Chondrocyte (in vitro differentiated cells): ENCODE measurements around the gene GRM7. TPM values are rescaled to one million over a fixed set of nuclear protein-coding genes. Genes with fewer than 3 reads are reported as not detected.

Source experiments
- DNase-seq: peaks from one replicate; pipeline ENCODE4 v3.0.0; 2021; ENCODE audit warnings: mixed read lengths, low spot score
- H3K27ac Mint-ChIP-seq: one replicate; pipeline ENCODE4 v1.8.0; 2021; ENCODE audit warnings: mild to moderate bottlenecking, moderate library complexity, mixed read lengths; ENCODE audit not compliant: unreplicated experiment
- H3K27me3 Mint-ChIP-seq: 2 replicates; pipeline ENCODE4 v1.8.0; 2021; ENCODE audit warnings: low read depth, mixed read lengths
- H3K36me3 Mint-ChIP-seq: 2 replicates; pipeline ENCODE4 v1.8.0; 2021; ENCODE audit warnings: low read depth, mixed read lengths
- H3K4me1 Mint-ChIP-seq: 2 replicates; pipeline ENCODE4 v1.8.0; 2021; ENCODE audit warnings: low read depth, mild to moderate bottlenecking, mixed read lengths
- H3K4me3 Mint-ChIP-seq: one replicate; pipeline ENCODE4 v1.8.0; 2021; ENCODE audit warnings: mild to moderate bottlenecking, moderate library complexity, mixed read lengths; ENCODE audit not compliant: unreplicated experiment
- H3K9me3 Mint-ChIP-seq: 2 replicates; pipeline ENCODE4 v1.8.0; 2021; ENCODE audit warnings: low read depth, mixed read lengths
- CTCF ChIP-seq: fragments of 200-600 bp; sonication (generic); IDR thresholded peaks from 2 replicates; pipeline ENCODE4 v1.5.0; 2021; ENCODE audit warnings: antibody characterized with exemption, mild to moderate bottlenecking, moderate library complexity
- total RNA-seq: library from RNA; stranded (reverse); gene quantifications from 3 replicates; pipeline ENCODE4 v1.2.1, GENCODE V29; 2021

Gene GRM7
- total RNA-seq, 1 donor from 2014 or later: not detected

GRCh38 chr3:7546253-7546652, 685.3 kb downstream of the GRM7 start:
- peak; percentile 78 for TF ChIP-seq CTCF
- H3K9me3 Mint-ChIP-seq: no peaks in the 10 kb centered on the region
- no peak for DNase-seq
- H3K27me3 Mint-ChIP-seq: peaks cover 21% of the 10 kb centered on the region
- H3K27ac Mint-ChIP-seq: no peak overlapping the region
- H3K4me3 Mint-ChIP-seq: no peak overlapping the region
- H3K4me1 Mint-ChIP-seq: peaks cover 5% of the 10 kb centered on the region
- H3K36me3 Mint-ChIP-seq: no peaks in the 10 kb centered on the region

GRCh38 chr3:7547826-7548225, 686.9 kb downstream of the GRM7 start:
- no peaks in the 10 kb centered on the region for H3K36me3 Mint-ChIP-seq
- TF ChIP-seq CTCF: no peak
- no peak overlapping the region for H3K27ac Mint-ChIP-seq
- H3K4me1 Mint-ChIP-seq: peaks cover 5% of the 10 kb centered on the region
- DNase-seq: no peak
- peaks cover 10% of the 10 kb centered on the region for H3K27me3 Mint-ChIP-seq
- H3K9me3 Mint-ChIP-seq: peaks cover 1% of the 10 kb centered on the region
- no peak overlapping the region for H3K4me3 Mint-ChIP-seq

DNA sequence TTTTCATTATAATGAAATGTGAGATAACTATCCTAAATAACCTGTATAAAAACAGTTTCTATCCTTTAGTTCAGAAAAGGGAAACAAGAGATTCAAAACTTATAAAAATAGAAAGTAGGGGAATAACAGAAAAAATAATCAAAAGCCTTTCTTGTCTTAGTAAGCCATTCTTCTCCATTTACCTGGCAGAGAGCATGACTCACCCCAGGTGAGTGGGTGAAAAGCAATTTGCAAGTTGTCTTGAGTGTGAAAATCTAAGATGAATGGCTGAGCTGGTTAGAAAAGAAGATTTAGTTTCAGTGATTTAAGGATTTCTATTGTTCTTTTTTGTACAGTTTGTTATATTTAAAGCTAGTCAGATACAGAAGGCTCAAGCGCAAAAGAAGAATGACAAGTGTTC, 702.0 kb downstream of the GRM7 start:
- no peak overlapping the region for H3K27ac Mint-ChIP-seq
- H3K27me3 Mint-ChIP-seq: peaks cover 13% of the 10 kb centered on the region
- no peaks in the 10 kb centered on the region for H3K36me3 Mint-ChIP-seq
- TF ChIP-seq CTCF: no peak
- no peak for DNase-seq
- no peaks in the 10 kb centered on the region for H3K4me1 Mint-ChIP-seq
- no peak overlapping the region for H3K4me3 Mint-ChIP-seq
- no peaks in the 10 kb centered on the region for H3K9me3 Mint-ChIP-seq

DNA sequence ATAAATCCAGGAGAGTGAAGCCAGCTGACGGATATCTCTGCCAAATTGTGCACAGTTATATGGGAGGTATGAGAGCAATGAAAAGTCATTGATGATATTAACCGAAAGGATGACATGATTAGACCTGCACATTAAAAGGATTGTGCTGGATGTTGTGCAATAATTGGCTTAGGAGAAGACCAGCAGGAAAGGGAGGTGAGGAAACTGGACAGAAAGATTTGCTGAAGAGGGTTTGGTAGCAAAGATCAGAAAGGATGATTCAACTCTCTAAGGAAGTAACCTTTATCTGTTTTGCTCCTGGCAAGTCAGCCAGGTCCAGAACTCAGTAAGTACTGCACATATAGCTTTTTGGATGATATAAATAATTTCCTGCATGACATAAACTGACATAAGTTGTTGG, 704.7 kb downstream of the GRM7 start:
- Mint-ChIP-seq H3K4me3 (no peak overlapping the region), H3K9me3 (peaks cover 8% of the 10 kb centered on the region), H3K4me1 (no peaks in the 10 kb centered on the region), H3K27me3 (peaks cover 12% of the 10 kb centered on the region), H3K36me3 (no peaks in the 10 kb centered on the region), H3K27ac (no peak overlapping the region)
- TF ChIP-seq CTCF: no peak
- DNase-seq: no peak

DNA sequence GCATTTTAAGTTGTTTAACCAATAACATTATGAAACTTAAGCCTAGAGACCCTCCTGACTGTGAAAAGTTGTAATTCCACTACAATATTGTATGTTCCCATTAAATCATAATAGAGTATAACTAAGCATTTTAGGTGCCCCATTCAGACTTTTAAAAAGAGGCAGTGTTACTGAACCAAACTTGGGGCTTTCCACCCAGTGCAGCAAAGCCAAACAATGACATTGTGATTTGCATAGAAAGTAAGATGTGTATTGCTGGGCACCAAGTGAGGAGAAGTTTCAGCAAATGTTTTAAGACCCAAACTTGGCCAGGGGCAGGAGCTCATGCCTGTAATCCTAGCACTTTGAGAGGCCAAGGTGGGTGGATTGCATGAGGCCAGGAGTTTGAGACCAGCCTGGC, 706.2 kb downstream of the GRM7 start:
- no peak overlapping the region for H3K27ac Mint-ChIP-seq
- peaks cover 15% of the 10 kb centered on the region for H3K9me3 Mint-ChIP-seq
- peaks cover 15% of the 10 kb centered on the region for H3K27me3 Mint-ChIP-seq
- no peak overlapping the region for H3K4me3 Mint-ChIP-seq
- no peak for TF ChIP-seq CTCF
- no peaks in the 10 kb centered on the region for H3K4me1 Mint-ChIP-seq
- H3K36me3 Mint-ChIP-seq: peaks cover 4% of the 10 kb centered on the region
- DNase-seq: no peak
